Left ventricle myocardium inferior (tissue), 1 donor: ENCODE measurements around the gene KCND2. TPM values are rescaled to one million over a fixed set of nuclear protein-coding genes. Genes with fewer than 3 reads are reported as not detected.

Experiments
- DNase-seq: peaks from one replicate; pipeline ENCODE4 v3.0.0-alpha.2; 2020
- H3K27ac ChIP-seq: fragments of 200-600 bp; replicated peaks from 2 replicates; pipeline ENCODE4 v1.8.0; 2021
- H3K27me3 ChIP-seq: fragments of 200-600 bp; 2 replicates; pipeline ENCODE4 v1.8.0; 2021; ENCODE audit warnings: low read depth
- H3K36me3 ChIP-seq: fragments of 200-600 bp; 2 replicates; pipeline ENCODE4 v1.8.0; 2021
- H3K4me1 ChIP-seq: fragments of 200-600 bp; 2 replicates; pipeline ENCODE4 v1.8.0; 2021
- H3K4me3 ChIP-seq: fragments of 200-600 bp; 2 replicates; pipeline ENCODE4 v1.8.0; 2021; ENCODE audit warnings: mild to moderate bottlenecking, moderate library complexity
- H3K9me3 ChIP-seq: fragments of 200-600 bp; replicated peaks from 2 replicates; pipeline ENCODE4 v1.8.0; 2021
- CTCF ChIP-seq: fragments of 200-600 bp; IDR thresholded peaks from 2 replicates; pipeline ENCODE4 v1.8.0; 2021; ENCODE audit warnings: antibody characterized with exemption, mild to moderate bottlenecking, borderline replicate concordance
- intact Hi-C: fragments of 100-400 bp; cut with micrococcal nuclease; formaldehyde crosslinking; loops from one replicate; pipeline ENCODE4 v1.11.0; 2022
- total RNA-seq: library from RNA; stranded (reverse); fragmentation: NEBNext Ultra II Directional; extraction: Animal tissue kit (Norgen Biotek cat#: 25700); gene quantifications from one replicate; pipeline ENCODE4 v1.2.1, GENCODE V29; 2021
- donor health status: DM: no; HTN: yes; CAD: no; lungs with severe emphysema.

KCND2 gene
- total RNA-seq, 1 donor from 2014 or later: not detected

GRCh38 chr7:120241973-120242372, 31.0 kb upstream of the KCND2 start:
- Histone ChIP-seq H3K27me3 (no peaks in the 10 kb centered on the region), H3K36me3 (no peaks in the 10 kb centered on the region), H3K27ac (no peak overlapping the region), H3K4me3 (no peak overlapping the region), H3K4me1 (no peaks in the 10 kb centered on the region), H3K9me3 (no peaks in the 10 kb centered on the region)
- no peak for TF ChIP-seq CTCF
- intact Hi-C loops: no loop called here
- no peak for DNase-seq

- no peak for TF ChIP-seq CTCF
- Histone ChIP-seq H3K36me3 (no peaks in the 10 kb centered on the region), H3K9me3 (peaks cover 18% of the 10 kb centered on the region), H3K27me3 (no peaks in the 10 kb centered on the region), H3K27ac (no peak overlapping the region), H3K4me3 (no peak overlapping the region), H3K4me1 (no peaks in the 10 kb centered on the region)
- no peak for DNase-seq
- intact Hi-C loops: no loop called here
Observed at GRCh38 chr7:120254845-120255244, 18.1 kb upstream of the KCND2 start.

- no peak overlapping the region for H3K4me3 ChIP-seq
- no peaks in the 10 kb centered on the region for H3K36me3 ChIP-seq
- no peak overlapping the region for H3K27ac ChIP-seq
- intact Hi-C loops: no loop called here
- H3K9me3 ChIP-seq: peaks cover 16% of the 10 kb centered on the region
- no peaks in the 10 kb centered on the region for H3K4me1 ChIP-seq
- H3K27me3 ChIP-seq: no peaks in the 10 kb centered on the region
- TF ChIP-seq CTCF: no peak
- no peak for DNase-seq
Observed at GRCh38 chr7:120256344-120257070, 16.5 kb upstream of the KCND2 start.

GRCh38 chr7:120259386-120259785, 13.6 kb upstream of the KCND2 start:
- no peak for TF ChIP-seq CTCF
- H3K9me3 ChIP-seq: peaks cover 16% of the 10 kb centered on the region
- intact Hi-C loops: no loop called here
- no peaks in the 10 kb centered on the region for H3K4me1 ChIP-seq
- no peak overlapping the region for H3K27ac ChIP-seq
- H3K36me3 ChIP-seq: no peaks in the 10 kb centered on the region
- no peak for DNase-seq
- H3K4me3 ChIP-seq: no peak overlapping the region
- H3K27me3 ChIP-seq: no peaks in the 10 kb centered on the region

GRCh38 chr7:120260111-120260510, 12.9 kb upstream of the KCND2 start:
- no peaks in the 10 kb centered on the region for H3K36me3 ChIP-seq
- intact Hi-C loops: no loop called here
- TF ChIP-seq CTCF: no peak
- H3K27me3 ChIP-seq: no peaks in the 10 kb centered on the region
- H3K4me3 ChIP-seq: no peak overlapping the region
- no peaks in the 10 kb centered on the region for H3K4me1 ChIP-seq
- peaks cover 16% of the 10 kb centered on the region for H3K9me3 ChIP-seq
- no peak for DNase-seq
- H3K27ac ChIP-seq: no peak overlapping the region
